Measurements from ENCODE around the gene KRTAP10-2. TPM values are rescaled to one million over a fixed set of nuclear protein-coding genes. Genes with fewer than 3 reads are reported as not detected.

KRTAP10-2 gene
- total RNA-seq, 1 experiment from 2014 or later = not detected

GRCh38 chr21:44521301-44521927, 29.9 kb downstream of the KRTAP10-2 start (continued):
- TF ChIP-seq TCF7L2 (IDR thresholded peaks at IDR 0.05; ENCODE audit: borderline replicate concordance, extremely low read depth, insufficient read depth, insufficient read length) (no peak), CTCF (IDR thresholded peaks at IDR 0.05 in 2 of 3, conservative IDR thresholded peaks at IDR 0.05 in 1 of 3; ENCODE audit: borderline replicate concordance in 1 of 3, insufficient read depth in 1 of 3, low read depth in 2 of 3, low read length in 2 of 3) (no peak), ZNF274 (IDR thresholded peaks at IDR 0.05; ENCODE audit: low read depth, low read length) (no peak), SIN3A (IDR thresholded peaks at IDR 0.05; ENCODE audit: low read depth) (no peak), EZH2phosphoT487 (IDR thresholded peaks at IDR 0.05; ENCODE audit: borderline replicate concordance) (no peak), EGR1 (IDR thresholded peaks at IDR 0.05; ENCODE audit: low read depth) (no peak), POLR2A (IDR thresholded peaks at IDR 0.05; ENCODE audit: borderline replicate concordance, extremely low read depth, insufficient read depth, insufficient read length) (no peak), ATF3 (IDR thresholded peaks at IDR 0.05) (no peak)

GRCh38 chr21:44520326-44521300, 30.7 kb downstream of the KRTAP10-2 start:
- ChIA-PET POLR2A (no interaction called here), RAD21 (ENCODE audit: low non-redundant PET in 1 of 2, low total read pairs in 2 of 2, uncharacterized antibody in 2 of 2, unreplicated experiment in 2 of 2) (no interaction called here), CTCF (no interaction called here)
- Histone ChIP-seq H3K36me3 (ENCODE audit: control insufficient read depth in 1 of 2, insufficient read depth in 2 of 2, low read length in 2 of 2) (no peaks in the 10 kb centered on the region), H3K4me1 (ENCODE audit: control insufficient read depth in 1 of 2, insufficient read depth in 2 of 2, low read length in 2 of 2) (peaks cover 3 to 13% of the 10 kb centered on the region in 2 experiments; a peak in 2 of 4 replicates), H2AFZ (ENCODE audit: low read depth, low read length, poor library complexity, severe bottlenecking) (no peak overlapping the region), H3K9ac (ENCODE audit: low read length) (no peak overlapping the region), H3K9me3 (ENCODE audit: control insufficient read depth in 1 of 2, insufficient read depth in 1 of 2, low read depth in 1 of 2, low read length in 2 of 2) (peaks cover 4 to 17% of the 10 kb centered on the region in 2 experiments; a peak in 1 of 4 replicates), H4K20me1 (ENCODE audit: insufficient read depth) (no peaks in the 10 kb centered on the region), H3K4me3 (replicated peaks in 1 of 2; ENCODE audit: low read depth in 1 of 2, low read length in 2 of 2) (no peak overlapping the region), H3K27me3 (ENCODE audit: insufficient read depth, low read length) (no peaks in the 10 kb centered on the region), H3K27ac (ENCODE audit: low read depth, low read length) (no peak overlapping the region), H3K9me2 (ENCODE audit: insufficient read depth) (no peaks in the 10 kb centered on the region), H3K4me2 (ENCODE audit: low read length) (no peak overlapping the region), H3K79me2 (ENCODE audit: insufficient read depth, low read length) (peaks cover 12% of the 10 kb centered on the region; the same call in 1 of the 2 replicates)
- ATAC-seq = no peak
- BruUV-seq (replicated peaks) = no TSS peak
- intact Hi-C loops (cut with micrococcal nuclease) = no loop called here
- no peak for DNase-seq (ENCODE audit: low read depth, low spot score)
- TF ChIP-seq EZH2 (IDR thresholded peaks at IDR 0.05) (no peak), ZNF274 (IDR thresholded peaks at IDR 0.05; ENCODE audit: low read depth, low read length) (no peak), CEBPB (IDR thresholded peaks at IDR 0.05; ENCODE audit: low read depth) (no peak), POLR2AphosphoS5 (IDR thresholded peaks at IDR 0.05; ENCODE audit: low read depth, low read length) (no peak)

Data from HCT116 (cell line).